Subcutaneous adipose tissue (tissue), 4 donors: ENCODE measurements around the gene CCDC110. TPM values are rescaled to one million over a fixed set of nuclear protein-coding genes. Genes with fewer than 3 reads are reported as not detected.

Experiments used
- CTCF ChIP-seq: fragments of 450-650 bp; IDR thresholded peaks from one replicate; pipeline ENCODE4 v1.5.1; 2016; ENCODE audit warnings: low read depth, mild to moderate bottlenecking, control low read depth, antibody characterized with exemption, moderate library complexity
- total RNA-seq, 4 donors: library from RNA; depleted of rRNA; stranded (reverse); fragments of >200 nt; gene quantifications; one replicate each; pipeline ENCODE4 v1.1.0, GENCODE V29; 2016

Gene CCDC110
- total RNA-seq, 4 donors from 2014 or later, result 0.22 to 1.3 (median 0.59) TPM

- TF ChIP-seq CTCF, result no peak
Observed at GRCh38 chr4:185512516-185512915, 41.0 kb upstream of the CCDC110 start.

- no peak for TF ChIP-seq CTCF
Observed at GRCh38 chr4:185510806-185511205, 39.3 kb upstream of the CCDC110 start.

- TF ChIP-seq CTCF, result no peak
Observed at GRCh38 chr4:185508181-185508580, 36.6 kb upstream of the CCDC110 start.

- no peak for TF ChIP-seq CTCF
Observed at GRCh38 chr4:185506422-185506821, 34.9 kb upstream of the CCDC110 start.

- TF ChIP-seq CTCF, result no peak
Observed at GRCh38 chr4:185504098-185505047, 32.8 kb upstream of the CCDC110 start.

- TF ChIP-seq CTCF, result no peak
Observed at GRCh38 chr4:185502386-185502785, 30.9 kb upstream of the CCDC110 start.

- no peak for TF ChIP-seq CTCF
Observed at GRCh38 chr4:185500576-185500975, 29.0 kb upstream of the CCDC110 start.
